ENCODE results near the gene IRGQ. TPM values are rescaled to one million over a fixed set of nuclear protein-coding genes. Genes with fewer than 3 reads are reported as not detected.
"Not testable (repeated sequence)": the region's sequence is repeated elsewhere in the genome, so short reads cannot be mapped to it uniquely, and the experiment has no call there.

Gene IRGQ
- total and polyA plus RNA-seq, 5 donors from 2014 or later, result 0.54 to 40.9 (median 1.5) TPM

DNA sequence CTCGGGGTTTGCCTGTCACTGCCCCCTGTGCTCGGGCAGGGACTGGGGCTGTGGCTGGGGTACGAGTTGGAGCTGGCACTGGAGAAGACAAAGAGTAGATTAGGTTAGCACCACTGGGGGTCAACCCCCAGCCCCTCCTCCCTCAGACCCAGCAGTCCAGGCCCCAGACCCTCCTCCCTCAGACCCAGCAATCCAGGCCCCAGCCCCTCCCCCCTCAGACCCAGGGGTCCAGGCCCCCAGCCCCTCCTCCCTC is 43.8 kb downstream of the IRGQ start:
- no peak for ATAC-seq (ENCODE audit: low read depth in 2 of 2)
- Mint-ChIP-seq H3K9me3 (peaks cover 0 to 1% (median 0%) of the 10 kb centered on the region in 7 donors), H3K4me3 (no peak overlapping the region), H3K27ac (peak overlapping the region in 1 of 3 donors; percentile 69), H3K4me1 (peaks cover 0 to 13% (median 10%) of the 10 kb centered on the region in 4 donors), H3K36me3 (peaks cover 27% of the 10 kb centered on the region), H3K27me3 (no peaks in the 10 kb centered on the region)
- H3K36me3 ChIP-seq (ENCODE audit: control insufficient read depth, insufficient read depth, low read length), result peaks cover 32% of the 10 kb centered on the region
- H3K27me3 ChIP-seq (ENCODE audit: control insufficient read depth, insufficient read depth, low read length), result no peaks in the 10 kb centered on the region
- peaks cover 6% of the 10 kb centered on the region for H3K4me1 ChIP-seq (ENCODE audit: control insufficient read depth, insufficient read depth, low read length, poor library complexity, severe bottlenecking)
- H3K9me3 ChIP-seq (ENCODE audit: control insufficient read depth in 2 of 2, low read length in 2 of 2), result no peaks in the 10 kb centered on the region
- DNase-seq, result no peak
- no peak overlapping the region for H3K4me3 ChIP-seq (ENCODE audit: low read depth, low read length)
- no peak overlapping the region for H3K27ac ChIP-seq (ENCODE audit: insufficient read depth, low read length, poor library complexity, severe bottlenecking)

DNA sequence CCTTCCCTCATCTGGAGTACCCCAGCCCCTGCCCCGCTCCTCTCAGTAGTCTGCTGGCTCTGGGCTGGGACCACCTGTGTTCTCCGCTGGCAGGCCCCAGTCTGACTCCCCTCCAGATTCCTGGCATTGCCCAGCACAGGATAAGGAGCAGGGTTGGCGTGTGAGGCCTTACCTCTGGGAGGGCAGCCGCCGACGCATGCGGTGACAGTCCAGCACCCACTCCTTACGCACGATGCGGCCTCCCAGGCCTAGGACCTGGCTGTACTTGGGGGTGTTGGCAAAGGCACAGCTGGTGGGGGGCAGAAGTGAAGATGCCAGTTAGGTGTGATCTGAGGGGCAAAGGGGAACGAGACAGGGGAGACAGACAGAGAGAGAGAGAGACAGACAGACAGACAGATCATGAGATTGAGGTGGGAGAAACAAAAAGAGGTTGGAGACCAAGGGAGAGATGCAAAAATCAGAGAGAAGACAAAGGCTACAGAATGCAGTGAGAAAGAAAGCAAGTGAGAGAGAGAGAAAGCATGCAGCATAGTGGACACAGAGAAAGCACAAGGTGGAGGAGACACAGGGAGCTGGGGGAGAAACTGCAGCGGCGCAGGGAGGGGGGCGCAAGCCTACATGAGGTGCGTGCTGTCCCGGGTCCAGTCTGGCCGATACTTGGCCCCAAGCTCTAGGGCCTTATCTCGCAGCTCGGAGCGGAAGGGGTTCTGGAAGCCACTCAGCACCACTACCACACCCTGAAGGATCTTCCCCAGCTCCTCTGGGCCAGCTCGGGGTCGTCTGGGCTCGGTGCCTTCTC is 44.3 kb downstream of the IRGQ start:
- H3K36me3 Mint-ChIP-seq, result peaks cover 27% of the 10 kb centered on the region
- Histone ChIP-seq H3K9me3 (ENCODE audit: control insufficient read depth in 2 of 2, low read length in 2 of 2) (no peaks in the 10 kb centered on the region), H3K27ac (ENCODE audit: insufficient read depth, low read length, poor library complexity, severe bottlenecking) (no peak overlapping the region), H3K36me3 (ENCODE audit: control insufficient read depth, insufficient read depth, low read length) (peaks cover 32% of the 10 kb centered on the region), H3K4me1 (ENCODE audit: control insufficient read depth, insufficient read depth, low read length, poor library complexity, severe bottlenecking) (peaks cover 6% of the 10 kb centered on the region), H3K27me3 (ENCODE audit: control insufficient read depth, insufficient read depth, low read length) (no peaks in the 10 kb centered on the region), H3K4me3 (ENCODE audit: low read depth, low read length) (no peak overlapping the region)
- H3K4me3 Mint-ChIP-seq, result no peak overlapping the region
- DNase-seq (no peak), ATAC-seq (ENCODE audit: low read depth in 2 of 2) (no peak)
- H3K9me3 Mint-ChIP-seq, result peaks cover 0 to 1% (median 0%) of the 10 kb centered on the region in 7 donors
- peak overlapping the region in 1 of 3 donors; percentile 69 for H3K27ac Mint-ChIP-seq
- peaks cover 0 to 13% (median 10%) of the 10 kb centered on the region in 4 donors for H3K4me1 Mint-ChIP-seq
- no peaks in the 10 kb centered on the region for H3K27me3 Mint-ChIP-seq

DNA sequence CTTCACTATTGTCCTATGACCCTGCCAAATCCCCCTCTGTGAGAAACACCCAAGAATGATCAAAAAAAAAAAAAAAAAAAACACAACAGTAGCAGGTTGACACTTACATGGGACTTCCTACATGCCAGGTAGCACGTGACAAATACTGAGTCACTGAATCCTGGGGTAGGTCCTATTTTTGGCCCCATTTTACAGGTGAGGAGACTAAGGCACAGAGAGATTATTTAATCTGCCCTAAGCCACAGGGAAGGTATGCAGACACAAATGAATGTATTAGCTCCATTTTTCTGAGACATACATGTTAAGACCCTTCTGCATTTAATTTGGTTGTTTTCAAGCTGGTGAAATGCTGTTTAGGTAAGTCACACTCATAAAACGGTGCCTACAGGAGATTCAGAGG is 47.2 kb downstream of the IRGQ start:
- Mint-ChIP-seq H3K9me3 (peaks cover 0 to 1% (median 0%) of the 10 kb centered on the region in 7 donors), H3K36me3 (peaks cover 22% of the 10 kb centered on the region), H3K27ac (no peak overlapping the region), H3K4me1 (peaks cover 0 to 2% (median 0%) of the 10 kb centered on the region in 4 donors), H3K4me3 (no peak overlapping the region), H3K27me3 (no peaks in the 10 kb centered on the region)
- ATAC-seq (ENCODE audit: low read depth in 2 of 2) (no peak), DNase-seq (no peak)
- H3K36me3 ChIP-seq (ENCODE audit: control insufficient read depth, insufficient read depth, low read length), result peaks cover 46% of the 10 kb centered on the region
- no peaks in the 10 kb centered on the region for H3K27me3 ChIP-seq (ENCODE audit: control insufficient read depth, insufficient read depth, low read length)
- H3K4me1 ChIP-seq (ENCODE audit: control insufficient read depth, insufficient read depth, low read length, poor library complexity, severe bottlenecking), result no peaks in the 10 kb centered on the region
- no peaks in the 10 kb centered on the region for H3K9me3 ChIP-seq (ENCODE audit: control insufficient read depth in 2 of 2, low read length in 2 of 2)
- H3K27ac ChIP-seq (ENCODE audit: insufficient read depth, low read length, poor library complexity, severe bottlenecking), result no peak overlapping the region
- H3K4me3 ChIP-seq (ENCODE audit: low read depth, low read length), result no peak overlapping the region

DNA sequence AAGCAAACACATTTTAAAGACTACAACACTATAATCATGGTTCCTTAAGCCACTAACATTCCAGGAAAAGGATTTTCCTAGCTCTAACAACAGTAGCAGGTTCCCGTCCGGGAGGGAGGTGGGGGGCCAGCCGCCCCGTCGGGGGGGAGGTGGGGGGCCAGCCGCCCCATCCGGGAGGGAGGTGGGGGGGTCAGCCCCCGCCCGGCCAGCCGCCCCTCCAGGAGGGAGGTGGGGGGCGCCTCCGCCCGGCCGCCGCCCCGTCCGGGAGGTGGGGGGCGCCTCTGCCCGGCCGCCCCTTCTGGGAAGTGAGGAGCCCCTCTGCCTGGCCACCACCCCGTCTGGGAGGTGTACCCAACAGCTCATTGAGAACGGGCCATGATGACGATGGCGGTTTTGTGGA is 48.0 kb downstream of the IRGQ start:
- not testable (repeated sequence) for H3K9me3 ChIP-seq (ENCODE audit: control insufficient read depth in 2 of 2, low read length in 2 of 2); H3K27ac ChIP-seq (ENCODE audit: insufficient read depth, low read length, poor library complexity, severe bottlenecking); H3K27ac Mint-ChIP-seq; ATAC-seq (ENCODE audit: low read depth in 2 of 2); H3K4me3 Mint-ChIP-seq; H3K4me1 ChIP-seq (ENCODE audit: control insufficient read depth, insufficient read depth, low read length, poor library complexity, severe bottlenecking); H3K4me3 ChIP-seq (ENCODE audit: low read depth, low read length); DNase-seq; H3K9me3 Mint-ChIP-seq; H3K4me1 Mint-ChIP-seq; H3K27me3 ChIP-seq (ENCODE audit: control insufficient read depth, insufficient read depth, low read length); H3K27me3 Mint-ChIP-seq
- H3K36me3 Mint-ChIP-seq, result peaks cover 29% of the 10 kb centered on the region
- H3K36me3 ChIP-seq (ENCODE audit: control insufficient read depth, insufficient read depth, low read length), result peaks cover 52% of the 10 kb centered on the region

DNA sequence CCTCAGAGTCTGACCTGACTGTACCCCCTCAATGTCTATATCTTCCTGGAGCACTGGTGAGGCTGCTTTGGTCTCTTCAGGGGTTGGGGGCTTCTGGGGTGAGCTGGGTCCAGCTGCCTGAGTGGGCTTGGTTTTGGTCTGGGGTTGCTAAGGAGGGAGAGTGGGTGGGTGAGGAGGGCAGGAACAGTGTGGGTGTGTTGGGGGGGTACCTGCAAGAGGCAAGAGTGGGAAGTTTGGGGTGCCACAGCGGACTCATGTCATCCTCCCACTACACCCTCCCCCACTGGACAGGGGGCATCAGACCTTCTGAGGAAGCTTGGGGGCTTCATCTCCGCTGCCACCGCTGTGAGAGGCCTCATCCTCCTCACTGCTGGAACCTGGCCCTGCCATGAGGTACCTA is 49.4 kb downstream of the IRGQ start:
- H3K9me3 Mint-ChIP-seq, result no peaks in the 10 kb centered on the region
- no peaks in the 10 kb centered on the region for H3K27me3 Mint-ChIP-seq
- no peak overlapping the region for H3K27ac Mint-ChIP-seq
- Histone ChIP-seq H3K4me3 (ENCODE audit: low read depth, low read length) (no peak overlapping the region), H3K27me3 (ENCODE audit: control insufficient read depth, insufficient read depth, low read length) (no peaks in the 10 kb centered on the region), H3K36me3 (ENCODE audit: control insufficient read depth, insufficient read depth, low read length) (peaks cover 59% of the 10 kb centered on the region), H3K4me1 (ENCODE audit: control insufficient read depth, insufficient read depth, low read length, poor library complexity, severe bottlenecking) (no peaks in the 10 kb centered on the region), H3K9me3 (ENCODE audit: control insufficient read depth in 2 of 2, low read length in 2 of 2) (no peaks in the 10 kb centered on the region), H3K27ac (ENCODE audit: insufficient read depth, low read length, poor library complexity, severe bottlenecking) (no peak overlapping the region)
- peaks cover 0 to 2% (median 0%) of the 10 kb centered on the region in 4 donors for H3K4me1 Mint-ChIP-seq
- peaks cover 34% of the 10 kb centered on the region for H3K36me3 Mint-ChIP-seq
- no peak overlapping the region for H3K4me3 Mint-ChIP-seq
- DNase-seq (no peak), ATAC-seq (ENCODE audit: low read depth in 2 of 2) (no peak)

DNA sequence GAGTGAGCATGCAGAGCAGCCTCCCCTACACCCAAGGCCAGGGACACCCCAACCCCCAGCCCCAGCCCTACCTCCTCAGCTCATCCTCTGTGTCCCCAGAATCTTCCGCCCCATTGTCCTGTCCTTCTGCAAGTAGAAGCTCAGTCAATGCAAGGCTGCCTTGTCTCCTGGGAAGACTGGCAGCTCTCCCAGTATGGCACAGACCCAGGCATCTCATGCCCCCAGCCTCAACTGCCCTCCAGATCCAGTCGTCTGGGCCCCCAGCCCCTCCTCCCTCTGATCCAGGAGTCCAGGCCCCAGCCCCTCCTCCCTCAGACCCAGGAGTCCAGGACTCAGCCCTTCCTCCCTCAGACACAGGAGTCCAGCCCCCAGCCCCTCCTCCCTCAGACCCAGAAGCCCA is 50.0 kb downstream of the IRGQ start:
- Mint-ChIP-seq H3K27me3 (no peaks in the 10 kb centered on the region), H3K27ac (no peak overlapping the region), H3K4me1 (peaks cover 0 to 2% (median 0%) of the 10 kb centered on the region in 4 donors), H3K36me3 (peaks cover 35% of the 10 kb centered on the region), H3K4me3 (no peak overlapping the region), H3K9me3 (no peaks in the 10 kb centered on the region)
- H3K27me3 ChIP-seq (ENCODE audit: control insufficient read depth, insufficient read depth, low read length), result no peaks in the 10 kb centered on the region
- H3K4me1 ChIP-seq (ENCODE audit: control insufficient read depth, insufficient read depth, low read length, poor library complexity, severe bottlenecking), result no peaks in the 10 kb centered on the region
- no peak for ATAC-seq (ENCODE audit: low read depth in 2 of 2)
- no peak for DNase-seq
- H3K4me3 ChIP-seq (ENCODE audit: low read depth, low read length), result no peak overlapping the region
- peaks cover 58% of the 10 kb centered on the region for H3K36me3 ChIP-seq (ENCODE audit: control insufficient read depth, insufficient read depth, low read length)
- no peaks in the 10 kb centered on the region for H3K9me3 ChIP-seq (ENCODE audit: control insufficient read depth in 2 of 2, low read length in 2 of 2)
- no peak overlapping the region for H3K27ac ChIP-seq (ENCODE audit: insufficient read depth, low read length, poor library complexity, severe bottlenecking)

DNA sequence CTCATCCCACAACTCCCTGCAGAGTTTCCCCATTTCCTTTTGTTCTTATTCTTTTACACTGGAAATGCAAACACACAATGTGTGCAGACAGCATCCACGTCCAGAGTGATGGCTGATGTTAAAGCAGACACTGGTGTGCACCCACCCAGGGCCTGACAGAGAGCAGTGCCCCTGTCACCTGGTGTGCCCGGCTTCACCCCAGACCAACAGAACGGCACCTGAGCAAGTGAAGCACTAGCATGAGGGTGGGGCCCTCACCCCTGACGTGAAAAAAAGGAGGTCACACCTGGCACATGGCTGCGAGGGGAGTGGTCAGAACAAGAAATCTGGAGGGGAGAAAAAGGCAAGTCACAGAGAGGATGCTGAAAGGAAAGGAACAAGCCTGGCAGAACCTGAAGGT is 50.7 kb downstream of the IRGQ start:
- H3K4me3 Mint-ChIP-seq, result no peak overlapping the region
- H3K27ac Mint-ChIP-seq, result peak overlapping the region in 2 of 3 donors; percentile 80 to 82
- H3K36me3 Mint-ChIP-seq, result peaks cover 35% of the 10 kb centered on the region

DNA sequence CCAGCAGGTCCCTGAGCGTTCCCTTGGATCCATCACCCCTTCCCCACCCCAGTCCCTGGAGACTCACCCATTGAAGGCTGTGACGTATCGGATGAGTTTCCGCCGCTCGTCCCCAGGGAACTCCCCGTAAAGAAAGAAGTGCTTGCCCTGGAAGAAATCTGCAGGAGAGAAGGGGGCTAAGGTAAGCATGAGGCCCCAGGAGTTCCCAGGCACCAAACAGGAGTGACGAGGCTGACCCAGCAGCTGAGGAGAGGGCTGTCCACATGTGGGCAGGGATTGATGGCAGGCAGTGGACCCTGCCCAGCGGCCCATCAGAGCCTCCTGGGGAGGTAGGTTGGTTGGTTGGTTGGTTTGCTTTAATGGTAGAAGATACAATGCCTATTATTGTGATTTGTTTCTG is 51.9 kb downstream of the IRGQ start:
- H3K4me1 Mint-ChIP-seq, result no peaks in the 10 kb centered on the region
- no peak overlapping the region for H3K4me3 ChIP-seq (ENCODE audit: low read depth, low read length)
- no peak for DNase-seq
- no peak overlapping the region for H3K4me3 Mint-ChIP-seq
- no peaks in the 10 kb centered on the region for H3K27me3 ChIP-seq (ENCODE audit: control insufficient read depth, insufficient read depth, low read length)
- H3K9me3 Mint-ChIP-seq, result peaks cover 0 to 3% (median 0%) of the 10 kb centered on the region in 7 donors
- no peak overlapping the region for H3K27ac ChIP-seq (ENCODE audit: insufficient read depth, low read length, poor library complexity, severe bottlenecking)
- peaks cover 55% of the 10 kb centered on the region for H3K36me3 ChIP-seq (ENCODE audit: control insufficient read depth, insufficient read depth, low read length)
- no peaks in the 10 kb centered on the region for H3K4me1 ChIP-seq (ENCODE audit: control insufficient read depth, insufficient read depth, low read length, poor library complexity, severe bottlenecking)
- ATAC-seq (ENCODE audit: low read depth in 2 of 2), result no peak
- H3K27me3 Mint-ChIP-seq, result no peaks in the 10 kb centered on the region
- peaks cover 39% of the 10 kb centered on the region for H3K36me3 Mint-ChIP-seq
- H3K9me3 ChIP-seq (ENCODE audit: control insufficient read depth in 2 of 2, low read length in 2 of 2), result peaks cover 0 to 1% of the 10 kb centered on the region in 2 experiments
- H3K27ac Mint-ChIP-seq, result no peak overlapping the region

More for the DNA sequence above, 50.7 kb downstream of the IRGQ start:
- no peaks in the 10 kb centered on the region for H3K9me3 ChIP-seq (ENCODE audit: control insufficient read depth in 2 of 2, low read length in 2 of 2)
- H3K4me1 Mint-ChIP-seq, result no peaks in the 10 kb centered on the region
- H3K4me1 ChIP-seq (ENCODE audit: control insufficient read depth, insufficient read depth, low read length, poor library complexity, severe bottlenecking), result no peaks in the 10 kb centered on the region
- no peaks in the 10 kb centered on the region for H3K9me3 Mint-ChIP-seq
- peaks cover 55% of the 10 kb centered on the region for H3K36me3 ChIP-seq (ENCODE audit: control insufficient read depth, insufficient read depth, low read length)
- no peak for DNase-seq
- no peak for ATAC-seq (ENCODE audit: low read depth in 2 of 2)
- H3K4me3 ChIP-seq (ENCODE audit: low read depth, low read length), result no peak overlapping the region
- no peaks in the 10 kb centered on the region for H3K27me3 ChIP-seq (ENCODE audit: control insufficient read depth, insufficient read depth, low read length)
- no peak overlapping the region for H3K27ac ChIP-seq (ENCODE audit: insufficient read depth, low read length, poor library complexity, severe bottlenecking)
- H3K27me3 Mint-ChIP-seq, result no peaks in the 10 kb centered on the region
